Activated naive CD8-positive, alpha-beta T cell (primary cell): ENCODE results near the gene RO60.
A peak's percentile ranks its signal among the peaks of the same experiment; 100 is the strongest.
"Not testable (repeated sequence)": the region's sequence is repeated elsewhere in the genome, so short reads cannot be mapped to it uniquely, and the experiment has no call there.

Experiments used
- H3K27ac Mint-ChIP-seq: one replicate; pipeline ENCODE4 v1.8.0; 2021; ENCODE audit warnings: mixed read lengths
- H3K27me3 Mint-ChIP-seq: one replicate; pipeline ENCODE4 v1.8.0; 2021; ENCODE audit warnings: mixed read lengths
- H3K36me3 Mint-ChIP-seq: one replicate; pipeline ENCODE4 v1.8.0; 2021; ENCODE audit warnings: mixed read lengths
- H3K4me1 Mint-ChIP-seq: one replicate; pipeline ENCODE4 v1.8.0; 2021; ENCODE audit warnings: low read depth, mixed read lengths
- H3K4me3 Mint-ChIP-seq: one replicate; pipeline ENCODE4 v1.8.0; 2021; ENCODE audit warnings: mild to moderate bottlenecking, mixed read lengths
- H3K9me3 Mint-ChIP-seq: one replicate; pipeline ENCODE4 v1.8.0; 2021; ENCODE audit warnings: low read depth, mixed read lengths

The RO60 gene

DNA sequence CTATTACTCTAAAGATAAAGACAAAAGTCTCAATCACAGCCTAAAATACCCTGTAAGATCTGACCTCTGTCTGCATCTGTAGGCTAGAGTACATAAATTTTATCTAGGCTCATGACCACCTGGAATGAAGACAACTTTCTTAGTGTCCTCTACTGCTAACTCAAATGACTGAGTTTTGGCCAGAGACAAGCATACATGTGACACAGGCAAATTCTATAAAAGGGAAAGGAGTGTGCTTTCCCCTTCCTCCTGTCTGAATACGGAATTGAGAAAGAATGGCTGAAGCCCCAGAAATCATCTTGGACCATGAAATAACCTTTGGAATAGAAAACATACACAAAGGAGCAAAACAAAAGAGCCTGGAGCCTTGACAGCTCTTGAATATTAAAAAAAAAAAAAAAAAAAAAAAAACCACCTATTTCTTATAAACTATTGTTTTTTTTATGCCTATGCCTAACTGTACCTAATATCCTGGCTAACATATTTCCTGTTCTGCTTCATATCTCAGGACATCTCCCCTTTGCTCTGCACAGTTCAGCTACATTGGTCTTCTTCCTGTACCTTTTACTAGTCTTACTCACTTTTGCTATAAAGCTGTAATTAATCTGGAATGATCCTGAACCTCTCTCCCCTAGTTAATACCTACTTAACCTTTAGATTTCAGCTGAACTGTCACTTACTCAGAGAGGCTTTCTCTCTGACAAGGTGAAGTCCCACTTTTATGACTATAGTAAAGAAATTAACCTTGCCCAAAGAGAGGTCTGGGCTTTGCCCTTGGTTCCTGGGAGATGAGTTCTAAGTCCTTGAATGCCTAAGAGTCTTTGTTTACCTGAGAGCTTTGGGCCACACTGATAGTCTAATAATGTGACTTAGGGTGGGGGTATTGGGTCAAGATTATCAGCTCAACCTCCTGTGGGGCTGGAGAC lies 16.4 kb upstream of the RO60 start:
- Mint-ChIP-seq H3K36me3 (peaks cover 24% of the 10 kb centered on the region), H3K27me3 (no peaks in the 10 kb centered on the region), H3K27ac (no peak overlapping the region), H3K9me3 (no peaks in the 10 kb centered on the region), H3K4me1 (peaks cover 24% of the 10 kb centered on the region), H3K4me3 (no peak overlapping the region)

DNA sequence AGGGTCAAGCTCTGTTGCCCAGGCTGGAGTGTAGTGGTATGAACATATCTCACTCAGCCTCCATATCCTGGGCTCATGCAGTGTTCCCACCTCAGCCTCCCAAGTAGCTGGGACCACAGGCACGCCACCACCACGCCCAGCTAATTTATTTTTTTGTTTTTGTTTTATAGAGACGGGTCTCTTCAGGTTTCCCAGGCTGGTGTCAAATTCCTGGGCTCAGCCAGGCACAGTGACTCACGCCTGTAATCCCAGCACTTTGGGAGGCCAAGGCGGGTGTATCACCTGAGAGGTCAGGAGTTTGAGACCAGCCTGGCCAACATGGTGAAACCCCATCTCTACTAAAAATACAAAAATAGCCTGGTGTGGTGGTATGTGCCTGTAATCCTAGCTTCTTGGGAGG lies 10.5 kb upstream of the RO60 start:
- H3K27ac Mint-ChIP-seq, H3K4me3 Mint-ChIP-seq, H3K9me3 Mint-ChIP-seq, H3K36me3 Mint-ChIP-seq, H3K27me3 Mint-ChIP-seq: not testable (repeated sequence)
- H3K4me1 Mint-ChIP-seq: peaks cover 14% of the 10 kb centered on the region

DNA sequence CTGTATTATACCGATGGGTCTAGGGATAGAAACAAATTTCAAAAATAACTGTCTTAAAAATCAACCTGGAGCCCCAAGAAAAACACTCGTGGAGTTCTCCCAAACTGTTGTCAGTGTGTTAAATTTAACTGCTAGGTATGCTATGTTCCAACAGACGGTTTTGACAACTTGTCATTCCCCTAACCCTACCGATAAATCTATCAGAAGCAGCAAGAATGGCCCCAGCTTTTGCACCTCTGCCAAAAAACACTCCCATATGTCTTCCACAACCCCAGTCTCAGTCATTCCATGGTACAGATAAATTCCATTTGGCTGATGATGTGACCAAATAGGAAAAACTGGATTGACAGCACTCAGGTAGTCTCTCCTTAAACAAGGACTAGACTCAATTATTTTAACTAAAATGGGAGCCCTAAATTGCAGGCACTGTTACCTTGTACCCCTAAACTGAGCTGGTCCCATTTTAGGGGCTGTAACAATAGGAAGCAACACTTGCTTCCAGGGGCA lies 5.2 kb upstream of the RO60 start:
- Mint-ChIP-seq H3K4me3 (no peak overlapping the region), H3K27me3 (no peaks in the 10 kb centered on the region), H3K36me3 (peaks cover 5% of the 10 kb centered on the region), H3K9me3 (no peaks in the 10 kb centered on the region), H3K4me1 (peaks cover 46% of the 10 kb centered on the region), H3K27ac (no peak overlapping the region)

DNA sequence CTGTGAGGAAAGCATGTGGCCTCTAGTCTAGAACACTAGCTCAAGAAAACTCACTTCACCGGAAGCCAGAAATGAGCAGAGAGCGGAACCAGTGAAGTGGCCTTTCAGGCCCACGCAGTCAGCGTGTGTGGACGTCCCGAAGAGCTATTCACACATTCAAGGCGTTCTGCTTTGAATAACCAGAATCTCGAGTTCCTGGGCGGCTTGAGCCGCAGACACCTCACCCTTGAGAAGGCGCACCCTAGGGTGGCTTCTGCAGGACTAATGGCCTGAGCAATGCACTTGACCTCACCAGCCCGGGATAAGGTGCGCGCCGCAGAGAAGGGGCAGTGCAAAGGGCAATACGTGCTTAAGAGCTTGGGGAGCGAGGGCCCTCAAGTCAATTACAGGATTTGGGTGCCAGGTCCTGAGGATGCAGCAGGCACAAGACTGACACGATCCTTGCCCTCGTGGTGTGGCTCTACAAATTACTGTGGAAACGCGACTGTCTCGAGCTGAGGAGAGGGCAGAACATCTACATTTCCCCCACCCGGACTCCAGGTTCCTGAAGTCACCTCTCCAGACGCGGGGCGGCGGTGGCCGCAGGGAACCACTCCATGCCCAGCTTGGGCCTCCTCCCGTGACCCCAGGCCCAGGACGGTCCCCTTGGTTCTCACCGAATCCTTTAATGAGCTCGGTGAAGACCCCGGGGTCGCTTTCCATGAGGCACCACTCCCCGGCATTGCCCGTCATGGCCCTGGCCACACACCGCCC lies 707 bp upstream of the RO60 start:
- Mint-ChIP-seq H3K9me3 (no peaks in the 10 kb centered on the region), H3K4me3 (peak overlapping the region; percentile 100), H3K36me3 (peaks cover 8% of the 10 kb centered on the region), H3K4me1 (peaks cover 66% of the 10 kb centered on the region), H3K27ac (peak overlapping the region; percentile 100), H3K27me3 (no peaks in the 10 kb centered on the region)

DNA sequence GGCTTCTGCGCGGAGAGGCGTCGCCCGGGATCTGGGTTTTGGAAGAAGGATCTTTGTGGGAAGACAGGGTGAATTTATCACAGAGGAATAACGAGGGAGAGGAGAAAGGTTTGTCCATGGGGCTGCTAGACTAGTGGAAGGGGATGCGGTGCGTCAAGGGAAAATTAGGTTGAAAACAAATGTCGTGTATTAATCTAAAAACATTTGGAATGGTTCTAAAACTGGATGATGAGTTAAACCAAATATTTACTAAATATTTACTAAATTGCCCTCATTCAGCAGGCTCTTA lies 647 bp downstream of the RO60 start:
- peak overlapping the region; percentile 100 for H3K27ac Mint-ChIP-seq
- peaks cover 64% of the 10 kb centered on the region for H3K4me1 Mint-ChIP-seq
- no peaks in the 10 kb centered on the region for H3K27me3 Mint-ChIP-seq
- no peaks in the 10 kb centered on the region for H3K9me3 Mint-ChIP-seq
- H3K4me3 Mint-ChIP-seq: peak overlapping the region; percentile 100
- H3K36me3 Mint-ChIP-seq: peaks cover 8% of the 10 kb centered on the region

DNA sequence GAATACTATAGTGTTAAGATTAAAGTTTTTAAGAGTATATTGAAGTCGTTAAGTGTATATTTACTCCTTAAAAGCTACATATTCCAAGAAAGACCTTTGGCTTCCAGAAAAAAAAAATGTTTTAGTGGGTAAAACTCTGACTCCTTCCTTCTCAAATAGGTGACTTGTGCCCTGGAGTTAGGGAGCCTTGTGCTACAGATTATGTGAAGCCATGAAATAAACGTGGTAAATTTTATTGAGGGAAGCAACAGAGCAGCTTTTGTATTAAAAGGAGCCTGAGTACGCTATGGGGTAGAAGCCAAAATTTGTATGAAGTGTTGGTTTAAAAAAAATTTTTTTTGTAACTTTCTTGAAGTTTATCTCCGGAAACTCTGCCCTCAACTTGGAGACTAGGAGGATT lies 994 bp downstream of the RO60 start:
- Mint-ChIP-seq H3K27ac (peak overlapping the region; percentile 100), H3K36me3 (peaks cover 8% of the 10 kb centered on the region), H3K9me3 (no peaks in the 10 kb centered on the region), H3K4me3 (peak overlapping the region; percentile 100), H3K27me3 (no peaks in the 10 kb centered on the region), H3K4me1 (peaks cover 68% of the 10 kb centered on the region)

DNA sequence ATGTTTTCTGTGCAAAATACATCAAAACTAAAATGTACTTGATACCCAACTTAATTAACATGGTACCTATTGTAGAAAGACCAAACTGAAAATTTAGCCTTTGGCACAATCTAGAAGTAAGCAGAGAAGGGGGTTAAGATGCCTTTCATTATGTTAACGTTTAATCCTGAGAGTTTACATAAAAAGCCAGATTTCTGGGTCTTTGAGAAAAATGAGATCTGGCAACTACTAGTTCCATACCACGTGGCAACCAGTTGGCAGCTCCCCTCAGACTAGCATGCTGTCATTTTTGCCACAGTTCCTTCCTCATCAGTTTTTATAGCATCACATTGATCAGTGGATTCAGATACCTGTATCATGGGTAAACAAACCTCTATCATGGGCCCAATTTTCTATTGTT lies 1.5 kb downstream of the RO60 start:
- Mint-ChIP-seq H3K4me1 (peaks cover 73% of the 10 kb centered on the region), H3K27me3 (no peaks in the 10 kb centered on the region), H3K27ac (peak overlapping the region; percentile 75), H3K9me3 (no peaks in the 10 kb centered on the region), H3K36me3 (peaks cover 8% of the 10 kb centered on the region), H3K4me3 (peak overlapping the region; percentile 100)

DNA sequence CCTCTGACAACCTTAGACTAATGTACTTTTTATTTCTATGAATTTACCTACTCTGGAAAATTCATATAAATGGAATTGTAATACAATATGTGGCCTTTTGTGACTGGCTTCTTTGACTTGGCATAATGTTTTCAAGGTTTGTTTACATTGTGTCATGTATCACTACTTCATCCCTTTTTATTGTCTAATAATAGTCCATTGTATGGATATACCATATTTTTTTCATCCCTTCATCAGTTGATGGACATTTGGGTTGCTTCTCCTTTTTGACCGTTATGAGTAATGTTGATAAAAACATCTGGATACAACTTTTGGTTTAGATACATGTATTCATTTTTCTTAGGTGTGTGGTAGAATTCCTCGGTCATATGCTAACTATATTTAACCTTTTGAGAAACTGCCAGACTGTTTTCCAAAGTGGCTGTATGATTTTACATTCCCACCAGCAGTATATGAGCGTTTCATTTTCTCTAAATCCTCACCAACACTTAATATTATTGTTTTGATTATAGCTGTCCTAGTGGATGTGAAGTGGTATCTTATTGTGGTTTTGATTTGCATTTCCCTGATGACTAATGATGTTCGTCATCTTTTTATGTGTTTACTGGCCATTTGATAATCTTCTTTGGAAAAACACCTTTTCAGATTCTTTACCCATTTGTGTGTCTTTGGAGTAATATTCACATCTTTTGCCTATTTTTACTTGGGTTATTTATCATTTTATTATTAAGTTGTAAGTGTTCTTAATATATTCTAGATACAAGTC lies 3.5 kb downstream of the RO60 start:
- Mint-ChIP-seq H3K27me3 (no peaks in the 10 kb centered on the region), H3K27ac (peak overlapping the region; percentile 51), H3K4me3 (peak overlapping the region; percentile 38), H3K4me1 (peaks cover 72% of the 10 kb centered on the region), H3K36me3 (peaks cover 8% of the 10 kb centered on the region), H3K9me3 (no peaks in the 10 kb centered on the region)

DNA sequence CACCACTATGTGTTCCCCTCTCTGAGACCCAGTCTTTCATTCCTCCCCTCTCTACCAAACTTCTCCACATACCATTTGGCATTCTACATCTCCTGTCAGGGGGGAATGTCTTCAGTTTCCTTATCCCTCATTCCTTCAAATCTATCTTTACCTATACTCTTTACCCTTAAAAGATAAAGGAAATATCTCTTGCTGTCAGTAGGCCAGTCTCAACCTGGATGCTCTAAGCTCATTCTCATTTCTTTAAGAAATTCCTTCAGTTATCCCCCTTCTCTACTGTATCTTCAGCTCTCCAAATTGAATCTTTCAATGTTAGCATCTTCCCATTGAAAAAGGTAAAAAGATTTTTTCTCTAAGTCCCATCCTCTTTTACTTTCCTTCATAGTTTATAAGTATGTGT lies 6.5 kb downstream of the RO60 start:
- peaks cover 6% of the 10 kb centered on the region for H3K36me3 Mint-ChIP-seq
- H3K4me3 Mint-ChIP-seq: no peak overlapping the region
- H3K9me3 Mint-ChIP-seq: no peaks in the 10 kb centered on the region
- peak overlapping the region; percentile 70 for H3K27ac Mint-ChIP-seq
- H3K4me1 Mint-ChIP-seq: peaks cover 84% of the 10 kb centered on the region
- H3K27me3 Mint-ChIP-seq: no peaks in the 10 kb centered on the region

DNA sequence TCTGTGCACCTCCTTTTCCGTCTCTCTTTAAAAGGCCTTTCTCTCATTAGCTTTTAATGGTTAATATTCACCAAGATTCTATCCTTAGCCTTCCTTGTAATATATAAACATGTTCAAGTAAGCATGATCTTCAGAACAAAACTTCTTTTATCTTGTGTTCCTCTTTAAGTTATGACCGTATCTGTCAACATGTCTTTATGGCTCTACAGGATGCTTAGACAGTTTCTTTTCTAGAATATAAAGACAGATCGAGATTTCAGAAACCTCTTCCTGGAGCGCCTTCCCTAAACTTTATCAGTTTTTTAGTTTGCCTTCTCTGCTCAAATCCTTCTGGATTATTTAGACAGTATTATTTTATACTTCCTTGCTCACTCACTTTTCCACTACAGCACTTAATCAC lies 7.2 kb downstream of the RO60 start:
- Mint-ChIP-seq H3K27ac (peak overlapping the region; percentile 70), H3K4me1 (peaks cover 85% of the 10 kb centered on the region), H3K36me3 (peaks cover 6% of the 10 kb centered on the region), H3K27me3 (no peaks in the 10 kb centered on the region), H3K9me3 (no peaks in the 10 kb centered on the region), H3K4me3 (no peak overlapping the region)

DNA sequence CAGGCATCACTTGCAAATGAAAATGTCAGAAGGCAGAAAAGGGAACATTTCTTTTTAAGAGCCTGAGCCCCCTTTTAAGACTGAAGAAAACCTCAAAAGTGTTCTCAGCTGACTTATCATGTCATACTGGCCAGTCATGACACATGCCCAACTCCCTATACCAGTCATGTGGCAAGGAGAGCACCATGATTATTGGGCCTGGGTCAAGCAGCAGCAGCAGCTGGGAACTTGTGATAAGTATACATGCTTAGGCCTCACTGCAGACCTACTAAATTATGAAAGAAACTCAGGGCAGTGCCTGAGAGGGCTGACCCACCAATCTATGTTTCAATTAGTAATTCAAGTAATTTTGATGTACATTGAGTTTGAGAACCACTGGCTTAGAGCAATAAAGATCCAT lies 8.6 kb downstream of the RO60 start:
- Mint-ChIP-seq H3K27ac (peak overlapping the region; percentile 83), H3K36me3 (peaks cover 9% of the 10 kb centered on the region), H3K9me3 (no peaks in the 10 kb centered on the region), H3K27me3 (no peaks in the 10 kb centered on the region), H3K4me1 (peaks cover 74% of the 10 kb centered on the region), H3K4me3 (no peak overlapping the region)

DNA sequence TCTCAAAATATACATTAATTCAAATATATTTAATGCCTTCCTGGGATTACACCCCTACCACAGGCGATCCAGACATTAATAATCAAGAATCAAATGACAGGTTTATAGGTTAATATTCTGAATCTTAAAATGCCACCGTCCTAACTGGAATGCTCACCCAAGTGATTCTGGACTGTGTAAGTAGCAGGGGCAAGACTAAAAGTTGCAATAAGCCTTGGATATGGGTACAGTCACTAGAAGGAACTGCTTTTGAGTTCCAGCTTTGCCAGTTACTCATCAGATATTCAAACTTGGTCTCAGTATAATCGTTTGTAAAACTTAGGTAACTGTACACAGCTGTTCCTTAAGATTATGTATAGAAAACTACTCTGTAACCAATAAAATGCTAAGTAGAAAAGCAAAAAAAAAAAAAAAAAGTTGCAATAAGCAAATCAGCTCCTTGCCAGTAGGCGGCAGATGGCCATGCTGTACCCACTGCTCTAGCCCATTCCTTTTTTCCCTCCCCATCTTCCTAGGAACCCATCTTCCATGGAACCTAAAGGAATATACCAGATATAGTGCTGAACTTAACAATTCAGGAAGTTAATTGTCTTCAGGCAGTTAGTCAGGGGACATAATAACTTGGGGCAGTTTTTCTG lies 10.5 kb downstream of the RO60 start:
- H3K4me1 Mint-ChIP-seq: peaks cover 57% of the 10 kb centered on the region
- H3K4me3 Mint-ChIP-seq: no peak overlapping the region
- peaks cover 6% of the 10 kb centered on the region for H3K36me3 Mint-ChIP-seq
- H3K9me3 Mint-ChIP-seq: no peaks in the 10 kb centered on the region
- no peaks in the 10 kb centered on the region for H3K27me3 Mint-ChIP-seq
- H3K27ac Mint-ChIP-seq: peak overlapping the region; percentile 86

DNA sequence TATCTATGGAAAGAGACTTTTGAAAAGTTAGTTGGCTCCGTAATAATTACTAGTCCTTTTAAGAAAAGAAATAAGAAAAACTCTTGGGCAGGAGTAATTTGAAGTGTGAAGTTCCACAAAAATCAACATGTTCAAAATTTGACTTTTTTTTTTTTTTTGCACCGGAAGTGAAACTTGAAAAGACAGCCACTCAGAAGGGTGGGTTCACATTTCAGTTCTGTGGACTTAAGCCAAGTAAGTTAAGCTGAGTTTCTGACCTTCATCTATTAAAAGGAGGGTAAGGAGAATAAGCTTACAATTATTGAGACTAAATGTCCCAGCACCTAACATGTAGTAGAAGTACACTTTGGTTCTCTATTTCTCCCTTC lies 11.0 kb downstream of the RO60 start:
- Mint-ChIP-seq H3K36me3 (peaks cover 6% of the 10 kb centered on the region), H3K27me3 (no peaks in the 10 kb centered on the region), H3K9me3 (no peaks in the 10 kb centered on the region), H3K27ac (peak overlapping the region; percentile 86), H3K4me1 (peaks cover 52% of the 10 kb centered on the region), H3K4me3 (no peak overlapping the region)

DNA sequence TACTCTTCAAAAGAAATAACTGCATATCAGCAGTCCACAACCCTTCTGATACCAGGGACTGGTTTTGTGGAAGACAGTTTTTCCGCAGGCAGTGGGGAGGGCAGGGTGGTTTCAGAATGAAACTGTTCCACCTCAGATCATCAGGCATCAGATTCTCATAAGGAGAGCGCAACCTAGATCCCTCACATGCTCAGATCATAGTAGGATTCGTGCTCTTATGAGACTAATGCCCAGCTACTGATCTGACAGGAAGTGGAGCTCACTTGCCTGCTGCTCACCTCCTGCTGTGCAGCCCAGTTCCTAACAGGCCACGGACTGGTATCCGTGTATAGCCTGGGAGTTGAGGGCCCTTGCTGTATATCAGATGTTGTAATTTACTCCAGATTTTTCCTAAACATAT lies 11.5 kb downstream of the RO60 start:
- Mint-ChIP-seq H3K4me1 (peaks cover 50% of the 10 kb centered on the region), H3K27me3 (no peaks in the 10 kb centered on the region), H3K9me3 (no peaks in the 10 kb centered on the region), H3K36me3 (peaks cover 11% of the 10 kb centered on the region), H3K27ac (peak overlapping the region; percentile 1), H3K4me3 (no peak overlapping the region)
